Adipocyte (in vitro differentiated cells): ENCODE measurements around the gene GRHPR.
A peak's percentile ranks its signal among the peaks of the same experiment; 100 is the strongest.

Experiments
- DNase-seq: peaks from one replicate; pipeline ENCODE4 v3.0.0-alpha.2; 2015; ENCODE audit warnings: low read depth
- H3K27me3 ChIP-seq: replicated peaks from 2 replicates; pipeline ENCODE4 v1.7.0; 2013; ENCODE audit warnings: mild to moderate bottlenecking, low read length, moderate library complexity; ENCODE audit not compliant: control insufficient read depth, insufficient read depth
- H3K36me3 ChIP-seq: 2 replicates; pipeline ENCODE4 v1.7.0; 2013; ENCODE audit warnings: low read length, mild to moderate bottlenecking, moderate library complexity; ENCODE audit not compliant: control insufficient read depth, insufficient read depth, severe bottlenecking
- H3K4me1 ChIP-seq: 2 replicates; pipeline ENCODE4 v1.7.0; 2013; ENCODE audit warnings: mild to moderate bottlenecking, low read length, moderate library complexity; ENCODE audit not compliant: control insufficient read depth, insufficient read depth
- H3K4me3 ChIP-seq: 2 replicates; pipeline ENCODE4 v1.7.0; 2013; ENCODE audit warnings: mild to moderate bottlenecking, low read length, moderate library complexity
- H3K9ac ChIP-seq: 2 replicates; pipeline ENCODE4 v1.7.0; 2013; ENCODE audit warnings: mild to moderate bottlenecking, low read length, moderate library complexity
- H3K9me3 ChIP-seq: 2 replicates; pipeline ENCODE4 v1.7.0; 2013; ENCODE audit warnings: mild to moderate bottlenecking, low read length, moderate library complexity; ENCODE audit not compliant: control insufficient read depth

The GRHPR gene

DNA sequence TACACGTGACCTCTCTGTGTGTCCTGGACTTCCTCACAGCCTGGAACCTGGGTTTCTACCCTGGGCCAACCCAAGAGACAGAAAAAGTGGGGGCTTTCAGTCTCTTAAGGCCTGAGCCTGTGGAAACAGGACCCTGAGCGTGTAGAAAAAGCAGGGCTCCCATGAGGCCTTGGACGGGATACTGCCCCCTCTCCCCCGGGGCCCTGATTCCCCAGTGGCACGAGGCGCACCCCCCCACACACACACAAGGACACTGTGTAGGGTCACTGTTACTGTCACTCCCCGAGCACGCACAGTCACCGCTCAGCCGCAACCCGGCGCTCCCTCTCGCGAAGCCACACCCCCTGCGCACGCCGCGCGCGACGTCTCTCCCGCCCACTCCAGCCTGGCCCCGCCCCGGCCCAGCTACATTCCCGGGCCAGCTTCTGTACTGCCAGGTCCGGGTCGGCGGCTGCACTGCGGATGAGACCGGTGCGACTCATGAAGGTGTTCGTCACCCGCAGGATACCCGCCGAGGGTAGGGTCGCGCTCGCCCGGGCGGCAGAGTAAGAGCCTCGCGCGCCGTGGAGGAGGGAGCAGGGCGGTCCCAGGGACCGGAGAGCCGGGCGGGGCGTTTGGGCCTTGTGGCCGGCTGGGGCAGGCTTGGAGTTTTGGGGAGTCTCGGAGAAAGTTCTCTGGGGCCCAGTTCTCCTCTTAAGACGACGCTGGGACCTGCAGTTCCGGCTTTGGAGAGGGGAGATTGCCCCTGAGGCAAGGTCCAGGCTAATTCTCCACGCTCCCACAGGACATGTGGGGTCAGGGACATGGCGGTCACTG, at the start of gene GRHPR:
TSS of gene GRHPR (plus strand) at position 408 of the 816 bp plus-strand sequence. CDS start at position 463, 55 bp downstream.
- H3K36me3 ChIP-seq, result peaks cover 18% of the 10 kb centered on the region
- peak within 1 kb of the TSS; percentile 99 for H3K9ac ChIP-seq
- no peaks in the 10 kb centered on the region for H3K27me3 ChIP-seq
- H3K4me3 ChIP-seq, result peak within 1 kb of the TSS; percentile 97
- peak; percentile 96 for DNase-seq
- peaks cover 30% of the 10 kb centered on the region for H3K4me1 ChIP-seq
- H3K9me3 ChIP-seq, result no peaks in the 10 kb centered on the region

DNA sequence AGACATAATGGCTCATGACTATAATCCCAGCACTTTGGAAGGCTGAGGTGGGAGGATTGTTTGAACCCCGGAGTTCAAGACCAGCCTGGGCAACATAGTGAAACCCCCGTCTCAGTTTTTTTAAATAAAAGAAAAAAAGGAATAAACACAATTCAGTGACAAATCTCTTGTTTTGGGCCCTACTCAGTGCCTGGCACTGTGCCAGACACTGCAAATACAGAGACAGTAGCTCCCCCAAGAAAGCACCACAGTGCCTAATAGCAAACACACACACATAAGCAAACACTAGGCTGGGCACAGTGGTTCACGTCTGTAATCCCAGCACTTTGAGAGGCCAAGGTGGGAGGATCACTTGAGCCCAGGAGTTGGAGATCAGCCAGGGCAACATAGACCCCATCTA, 49.7 kb upstream of the GRHPR start:
- DNase-seq, result no peak
- Histone ChIP-seq H3K9me3 (no peaks in the 10 kb centered on the region), H3K4me1 (no peaks in the 10 kb centered on the region), H3K4me3 (no peak overlapping the region), H3K9ac (no peak overlapping the region), H3K27me3 (peaks cover 25% of the 10 kb centered on the region), H3K36me3 (no peaks in the 10 kb centered on the region)

- Histone ChIP-seq H3K27me3 (peaks cover 25% of the 10 kb centered on the region), H3K4me3 (no peak overlapping the region), H3K36me3 (no peaks in the 10 kb centered on the region), H3K9ac (no peak overlapping the region), H3K4me1 (no peaks in the 10 kb centered on the region), H3K9me3 (no peaks in the 10 kb centered on the region)
- no peak for DNase-seq
Measured at GRCh38 chr9:37373621-37374020, 48.9 kb upstream of the GRHPR start.

- no peak for DNase-seq
- Histone ChIP-seq H3K9ac (no peak overlapping the region), H3K27me3 (peaks cover 28% of the 10 kb centered on the region), H3K4me1 (no peaks in the 10 kb centered on the region), H3K4me3 (no peak overlapping the region), H3K36me3 (no peaks in the 10 kb centered on the region), H3K9me3 (no peaks in the 10 kb centered on the region)
Measured at GRCh38 chr9:37374892-37375291, 47.6 kb upstream of the GRHPR start.

DNA sequence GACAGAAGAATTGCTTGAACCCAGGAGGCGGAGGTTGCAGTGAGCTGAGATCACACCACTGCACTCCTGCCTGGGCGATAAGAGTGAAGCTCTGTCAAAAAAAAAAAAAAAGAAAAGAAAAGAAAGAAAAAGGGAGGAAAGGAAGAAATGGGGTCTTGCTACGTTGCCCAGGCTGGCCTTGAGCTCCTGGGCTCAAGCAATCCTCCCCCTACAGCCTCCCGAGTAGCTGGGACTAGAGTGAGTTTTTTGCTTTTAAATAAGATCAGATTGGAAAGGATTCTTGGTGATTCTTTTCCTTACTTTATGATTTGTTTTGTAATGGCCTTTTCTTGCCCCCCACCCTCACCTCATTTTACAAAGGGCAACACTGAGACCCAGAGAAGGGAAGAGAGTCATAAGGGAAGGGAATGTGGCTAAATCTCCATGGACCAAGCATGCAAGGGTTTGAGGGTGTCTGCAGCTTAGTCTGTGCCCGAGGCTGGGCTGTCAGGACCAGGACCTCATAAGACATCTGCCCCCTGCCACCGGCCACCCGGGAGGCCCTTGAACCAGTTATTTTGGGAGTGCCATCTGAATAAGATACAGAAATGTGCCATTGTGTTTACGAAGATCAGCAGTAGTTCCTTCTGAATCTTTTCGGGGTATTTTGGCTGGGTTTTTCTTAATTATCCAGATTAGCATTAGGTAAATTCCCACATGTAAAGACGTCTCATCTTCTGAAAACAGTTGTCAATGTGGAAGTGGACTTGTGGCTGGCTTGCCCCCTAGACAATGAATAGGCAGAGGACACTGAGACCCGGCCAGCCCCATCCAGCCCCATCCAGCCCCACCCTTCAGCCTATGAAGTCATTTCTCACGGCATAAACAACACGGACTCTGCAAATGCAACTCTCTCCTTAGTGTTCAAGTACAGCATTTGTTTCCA, 44.5 kb upstream of the GRHPR start:
- Histone ChIP-seq H3K4me3 (no peak overlapping the region), H3K9ac (no peak overlapping the region), H3K4me1 (no peaks in the 10 kb centered on the region), H3K36me3 (no peaks in the 10 kb centered on the region), H3K9me3 (peaks cover 5% of the 10 kb centered on the region), H3K27me3 (peaks cover 35% of the 10 kb centered on the region)
- DNase-seq, result no peak

- Histone ChIP-seq H3K4me3 (no peak overlapping the region), H3K9ac (no peak overlapping the region), H3K9me3 (peaks cover 5% of the 10 kb centered on the region), H3K4me1 (no peaks in the 10 kb centered on the region), H3K36me3 (no peaks in the 10 kb centered on the region), H3K27me3 (peaks cover 28% of the 10 kb centered on the region)
- DNase-seq, result no peak
Measured at GRCh38 chr9:37378613-37379004, 43.9 kb upstream of the GRHPR start.

DNA sequence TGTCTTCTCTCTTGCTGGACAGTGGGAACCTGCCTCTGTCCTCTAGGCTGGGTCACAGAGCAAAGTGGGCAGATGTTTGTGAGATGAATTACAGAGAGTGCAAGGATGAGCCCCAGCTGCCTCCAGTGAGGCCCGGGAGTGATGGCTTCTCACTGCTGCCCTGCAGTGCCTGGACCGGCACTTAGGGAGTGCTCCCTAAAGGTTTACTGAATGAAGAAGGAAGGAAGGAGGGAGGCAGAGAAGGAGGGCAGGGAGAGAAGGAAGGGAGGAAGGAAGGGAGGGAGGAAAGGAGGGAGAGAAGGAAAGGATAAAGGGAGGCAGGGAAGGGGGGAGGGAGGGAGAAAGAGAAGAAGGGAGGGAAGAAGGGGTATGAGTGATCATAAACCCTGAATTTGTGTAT, 42.7 kb upstream of the GRHPR start:
- Histone ChIP-seq H3K9me3 (peaks cover 5% of the 10 kb centered on the region), H3K27me3 (peaks cover 26% of the 10 kb centered on the region), H3K4me1 (no peaks in the 10 kb centered on the region), H3K9ac (no peak overlapping the region), H3K36me3 (no peaks in the 10 kb centered on the region), H3K4me3 (no peak overlapping the region)
- DNase-seq, result no peak

DNA sequence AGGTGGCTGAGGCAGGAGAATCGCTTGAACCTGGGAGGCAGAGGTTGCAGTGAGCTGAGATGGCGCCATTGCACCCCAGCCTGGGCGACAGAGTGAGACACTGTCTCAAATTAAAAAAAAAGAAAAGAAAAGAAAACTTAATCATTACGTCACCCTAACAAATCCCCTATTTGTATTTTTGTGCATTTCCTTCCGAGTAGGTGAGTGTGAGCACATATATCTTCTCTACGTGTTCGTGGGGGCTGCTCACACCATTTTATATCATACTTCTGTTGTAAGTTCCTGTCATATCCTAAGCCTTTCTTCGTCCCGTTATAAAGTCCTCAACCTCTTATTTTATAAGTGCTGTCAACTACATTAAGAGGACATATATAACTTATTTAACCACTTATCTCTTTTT, 41.9 kb upstream of the GRHPR start:
- Histone ChIP-seq H3K9me3 (peaks cover 5% of the 10 kb centered on the region), H3K4me3 (no peak overlapping the region), H3K36me3 (no peaks in the 10 kb centered on the region), H3K27me3 (peaks cover 26% of the 10 kb centered on the region), H3K9ac (no peak overlapping the region), H3K4me1 (no peaks in the 10 kb centered on the region)
- no peak for DNase-seq

DNA sequence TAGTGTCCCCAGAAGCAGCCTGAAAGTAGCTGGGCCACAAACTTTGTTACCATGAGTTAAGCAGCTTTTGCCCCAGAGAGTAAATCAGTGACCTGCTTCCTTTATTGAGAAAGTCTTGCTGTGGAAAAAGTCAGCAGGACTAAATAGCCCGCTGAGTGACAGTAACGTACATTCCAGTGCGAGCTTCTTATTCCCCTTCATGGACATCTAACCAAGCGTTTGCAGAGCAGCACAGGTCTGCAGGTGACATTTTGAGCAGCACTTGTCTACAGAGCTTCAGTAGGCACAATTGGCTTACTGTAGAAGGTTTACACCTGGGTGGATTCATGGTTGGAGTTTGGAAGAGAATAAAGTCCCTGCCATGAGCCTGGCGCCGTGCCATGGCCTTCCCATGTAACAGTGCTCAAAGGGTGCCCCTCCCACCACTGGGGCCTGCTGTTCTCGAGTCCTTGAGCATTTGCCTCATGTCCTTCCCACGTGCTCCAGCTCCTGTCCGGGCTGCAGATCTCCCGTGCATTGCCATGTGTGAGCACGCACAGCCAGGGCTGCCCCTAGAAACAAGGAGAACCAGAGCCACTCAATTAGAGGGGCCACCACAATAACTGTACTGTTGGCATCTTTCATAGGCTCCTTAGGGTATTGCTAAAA, 41.3 kb upstream of the GRHPR start:
- Histone ChIP-seq H3K9me3 (peaks cover 5% of the 10 kb centered on the region), H3K4me1 (no peaks in the 10 kb centered on the region), H3K36me3 (no peaks in the 10 kb centered on the region), H3K27me3 (peaks cover 24% of the 10 kb centered on the region), H3K4me3 (no peak overlapping the region), H3K9ac (no peak overlapping the region)
- DNase-seq, result no peak

- H3K9me3 ChIP-seq, result peaks cover 5% of the 10 kb centered on the region
- DNase-seq, result no peak
- H3K4me1 ChIP-seq, result no peaks in the 10 kb centered on the region
- peaks cover 15% of the 10 kb centered on the region for H3K27me3 ChIP-seq
- no peak overlapping the region for H3K4me3 ChIP-seq
- H3K9ac ChIP-seq, result no peak overlapping the region
- no peaks in the 10 kb centered on the region for H3K36me3 ChIP-seq
Measured at GRCh38 chr9:37382161-37382981, 40.1 kb upstream of the GRHPR start.
